HG03521 (cell line): ENCODE results near the gene PFN3.

Experiments
- ATAC-seq: cut with Tn5 transposase; IDR thresholded peaks from one replicate; pipeline ENCODE4 v1.9.1; 2021; ENCODE audit warnings: mild to moderate bottlenecking, moderate library complexity; ENCODE audit not compliant: unreplicated experiment

The PFN3 gene

GRCh38 chr5:177399997-177400868 is at the start of gene PFN3:
TSS of gene PFN3 (minus strand) at chr5:177400661. CDS start at chr5:177400576, 85 bp downstream.
- no peak for ATAC-seq

GRCh38 chr5:177449140-177450061 is 48.9 kb upstream of the PFN3 start:
- no peak for ATAC-seq

- ATAC-seq = no peak
Measured at GRCh38 chr5:177448244-177448950, 47.9 kb upstream of the PFN3 start.

GRCh38 chr5:177447611-177448243 is 47.3 kb upstream of the PFN3 start:
- ATAC-seq = no peak

DNA sequence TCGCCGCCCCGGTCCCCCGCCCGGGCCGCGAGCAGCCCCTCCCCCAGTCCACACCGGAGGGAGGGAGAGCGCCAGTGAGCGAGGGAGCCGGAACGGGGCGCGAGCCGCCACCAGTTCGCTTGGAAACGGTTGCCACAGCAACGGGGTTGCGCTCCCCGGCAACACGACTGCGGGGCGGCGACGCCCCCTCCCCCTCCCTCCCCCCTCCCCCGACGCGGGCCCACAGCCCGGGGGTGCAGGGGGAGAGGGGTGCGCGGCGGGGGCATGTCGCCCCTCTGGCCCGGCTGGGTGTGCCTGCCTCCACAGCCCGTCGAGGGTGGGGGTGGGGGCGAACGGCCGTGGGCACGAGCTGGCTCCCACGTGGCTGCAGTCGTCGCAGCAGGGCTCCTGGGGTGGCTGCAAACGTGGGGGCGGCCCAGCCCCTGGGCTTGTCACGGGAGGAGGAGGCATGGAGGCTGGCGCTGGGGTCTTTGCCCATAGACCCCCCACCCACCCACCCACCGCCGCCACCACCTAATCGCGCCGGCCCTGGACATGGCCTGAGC is 46.7 kb upstream of the PFN3 start:
- peak; percentile 40 for ATAC-seq

- ATAC-seq = peak; percentile 36
Measured at GRCh38 chr5:177446200-177447065, 46.0 kb upstream of the PFN3 start, which contains the start of gene PRR7. TSS of gene PRR7 (plus strand) at chr5:177446814. CDS start at chr5:177455068, 8,254 bp downstream.

DNA sequence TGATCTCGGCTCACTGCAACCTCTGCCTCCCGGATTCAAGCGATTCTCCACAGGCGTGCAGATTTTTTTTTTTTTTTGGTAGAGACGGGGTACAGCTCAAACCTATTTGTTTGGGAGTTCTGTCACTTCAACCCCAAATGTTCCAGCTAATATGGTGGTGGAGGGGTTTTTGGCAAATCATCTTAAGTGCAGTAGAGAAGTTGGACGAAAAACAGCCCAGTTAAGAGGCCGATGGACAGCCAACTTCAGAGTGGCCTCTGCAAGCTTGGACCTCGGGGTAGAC is 45.4 kb upstream of the PFN3 start:
- no peak for ATAC-seq

GRCh38 chr5:177445052-177445916 is 44.8 kb upstream of the PFN3 start:
- ATAC-seq = no peak

- no peak for ATAC-seq
Measured at GRCh38 chr5:177444106-177445051, 43.9 kb upstream of the PFN3 start.

GRCh38 chr5:177443144-177443983 is 42.9 kb upstream of the PFN3 start:
- no peak for ATAC-seq

GRCh38 chr5:177442066-177442826 is 41.8 kb upstream of the PFN3 start:
- no peak for ATAC-seq

DNA sequence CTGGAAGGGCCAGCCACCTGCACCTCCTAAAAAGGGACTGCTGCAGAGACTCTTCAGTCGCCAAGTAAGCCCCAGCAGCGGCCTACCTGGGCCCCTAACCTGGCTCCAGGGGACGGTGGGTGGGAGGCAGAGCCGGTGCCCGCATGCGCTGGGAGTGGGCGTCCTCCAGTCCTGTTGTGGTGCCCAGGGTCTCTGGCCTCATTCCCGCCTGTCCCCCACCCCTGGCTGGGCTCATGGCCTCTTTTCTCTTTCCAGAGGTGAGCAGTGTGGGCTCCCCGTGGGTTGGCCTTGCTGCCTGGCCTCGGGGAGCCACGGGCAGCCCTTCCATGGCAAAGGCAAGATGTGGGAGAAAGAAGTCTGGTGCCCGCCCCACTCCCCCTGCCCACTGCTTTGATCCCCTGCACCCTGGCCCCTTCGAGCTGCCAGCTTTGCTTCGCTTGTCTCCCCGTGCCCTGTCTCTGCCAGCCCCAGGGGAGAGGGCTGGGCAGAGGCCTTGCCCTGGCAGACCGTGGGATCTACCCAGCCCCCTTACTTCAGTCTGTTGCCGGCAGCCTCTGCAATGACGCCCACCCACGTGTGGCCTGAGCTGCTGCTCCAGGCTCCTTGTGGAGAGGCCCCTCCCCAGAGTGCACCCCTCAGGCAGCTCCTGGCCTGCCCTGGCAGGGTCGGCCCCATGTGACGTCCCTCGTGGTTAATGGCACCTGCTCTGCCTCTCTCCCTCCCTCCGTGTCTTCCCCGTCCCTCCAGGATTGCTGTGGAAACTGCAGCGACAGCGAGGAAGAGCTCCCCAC is 40.7 kb upstream of the PFN3 start:
- no peak for ATAC-seq

- ATAC-seq = no peak
Measured at GRCh38 chr5:177440211-177440989, 39.9 kb upstream of the PFN3 start.

GRCh38 chr5:177439518-177440053 is 39.1 kb upstream of the PFN3 start:
- no peak for ATAC-seq
